Measurements from ENCODE around the gene GOLGA6L10.
"Not testable (repeated sequence)": the region's sequence is repeated elsewhere in the genome, so short reads cannot be mapped to it uniquely, and the experiment has no call there.

GRCh38 chr15:82364548-82364947 is 15.3 kb upstream of the GOLGA6L10 start:
- not testable (repeated sequence) for TF ChIP-seq POLR2A, CTCF (IDR thresholded peaks at IDR 0.05)

Measured in uterus (tissue), 2 donors.